ENCODE measurements around the gene ADNP. TPM values are rescaled to one million over a fixed set of nuclear protein-coding genes. Genes with fewer than 3 reads are reported as not detected.

The ADNP gene
- polyA plus RNA-seq, 1 of the 3 experiments (the other 2 are of a cell fraction) = 13.3 TPM

DNA sequence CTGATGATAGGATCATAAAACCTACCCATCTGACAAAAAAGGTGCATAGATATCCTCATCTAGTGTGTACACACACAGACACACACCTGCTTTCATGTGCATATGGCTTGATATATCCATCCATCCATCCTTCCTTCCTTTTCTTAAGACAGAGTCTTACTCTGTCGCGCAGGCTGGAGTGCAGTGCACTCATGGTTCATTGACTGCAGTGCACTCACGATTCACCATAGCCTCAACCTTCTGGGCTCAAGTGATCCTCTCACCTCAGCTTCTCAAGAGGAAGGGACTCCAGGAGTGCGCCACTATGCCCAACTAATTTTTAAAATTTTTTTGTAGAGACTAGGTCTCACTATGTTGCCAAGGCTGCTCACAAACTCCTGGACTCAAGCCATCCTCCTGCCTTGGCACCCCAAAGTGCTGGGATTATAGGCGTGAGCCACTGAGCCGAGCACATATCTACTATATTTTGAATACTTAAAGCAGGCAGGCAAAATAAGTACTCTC lies 27.1 kb downstream of the ADNP start:
- H3K4me2 ChIP-seq = no peak overlapping the region
- no peak overlapping the region for H3K27ac ChIP-seq (ENCODE audit: low read depth in 2 of 2, low read length in 1 of 2)
- POLR2A ChIA-PET = no interaction called here
- H3F3A ChIP-seq (replicated peaks; ENCODE audit: insufficient read depth) = peaks cover 16% of the 10 kb centered on the region
- H3K4me1 ChIP-seq (ENCODE audit: control insufficient read depth in 1 of 2, insufficient read depth in 2 of 2, low read depth in 1 of 2, low read length in 1 of 2) = no peaks in the 10 kb centered on the region; a peak in 1 of 4 replicates
- H3K9me2 ChIP-seq = no peaks in the 10 kb centered on the region
- peaks cover 99% of the 10 kb centered on the region for H4K20me1 ChIP-seq (ENCODE audit: insufficient read depth)
- H2AFZ ChIP-seq (ENCODE audit: low read depth) = no peak overlapping the region
- no peak overlapping the region for H3K9ac ChIP-seq
- peaks cover 100% of the 10 kb centered on the region for H3K79me2 ChIP-seq (ENCODE audit: insufficient read depth)
- no peaks in the 10 kb centered on the region for H3K27me3 ChIP-seq (ENCODE audit: insufficient read depth)
- TF ChIP-seq FOXM1 (IDR thresholded peaks at IDR 0.05; ENCODE audit: low read depth) = no peak
- TF ChIP-seq, protein P1, sequence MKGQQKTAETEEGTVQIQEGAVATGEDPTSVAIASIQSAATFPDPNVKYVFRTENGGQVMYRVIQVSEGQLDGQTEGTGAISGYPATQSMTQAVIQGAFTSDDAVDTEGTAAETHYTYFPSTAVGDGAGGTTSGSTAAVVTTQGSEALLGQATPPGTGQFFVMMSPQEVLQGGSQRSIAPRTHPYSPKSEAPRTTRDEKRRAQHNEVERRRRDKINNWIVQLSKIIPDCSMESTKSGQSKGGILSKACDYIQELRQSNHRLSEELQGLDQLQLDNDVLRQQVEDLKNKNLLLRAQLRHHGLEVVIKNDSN (IDR thresholded peaks at IDR 0.05; ENCODE audit: borderline replicate concordance, low read depth) = no peak
- TF ChIP-seq, protein P2, sequence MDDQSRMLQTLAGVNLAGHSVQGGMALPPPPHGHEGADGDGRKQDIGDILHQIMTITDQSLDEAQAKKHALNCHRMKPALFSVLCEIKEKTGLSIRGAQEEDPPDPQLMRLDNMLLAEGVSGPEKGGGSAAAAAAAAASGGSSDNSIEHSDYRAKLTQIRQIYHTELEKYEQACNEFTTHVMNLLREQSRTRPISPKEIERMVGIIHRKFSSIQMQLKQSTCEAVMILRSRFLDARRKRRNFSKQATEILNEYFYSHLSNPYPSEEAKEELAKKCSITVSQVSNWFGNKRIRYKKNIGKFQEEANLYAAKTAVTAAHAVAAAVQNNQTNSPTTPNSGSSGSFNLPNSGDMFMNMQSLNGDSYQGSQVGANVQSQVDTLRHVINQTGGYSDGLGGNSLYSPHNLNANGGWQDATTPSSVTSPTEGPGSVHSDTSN (IDR thresholded peaks at IDR 0.05) = no peak
- TF ChIP-seq, protein P3, sequence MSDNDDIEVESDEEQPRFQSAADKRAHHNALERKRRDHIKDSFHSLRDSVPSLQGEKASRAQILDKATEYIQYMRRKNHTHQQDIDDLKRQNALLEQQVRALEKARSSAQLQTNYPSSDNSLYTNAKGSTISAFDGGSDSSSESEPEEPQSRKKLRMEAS (IDR thresholded peaks at IDR 0.05; ENCODE audit: low read depth) = no peak
- TF ChIP-seq, protein P4, sequence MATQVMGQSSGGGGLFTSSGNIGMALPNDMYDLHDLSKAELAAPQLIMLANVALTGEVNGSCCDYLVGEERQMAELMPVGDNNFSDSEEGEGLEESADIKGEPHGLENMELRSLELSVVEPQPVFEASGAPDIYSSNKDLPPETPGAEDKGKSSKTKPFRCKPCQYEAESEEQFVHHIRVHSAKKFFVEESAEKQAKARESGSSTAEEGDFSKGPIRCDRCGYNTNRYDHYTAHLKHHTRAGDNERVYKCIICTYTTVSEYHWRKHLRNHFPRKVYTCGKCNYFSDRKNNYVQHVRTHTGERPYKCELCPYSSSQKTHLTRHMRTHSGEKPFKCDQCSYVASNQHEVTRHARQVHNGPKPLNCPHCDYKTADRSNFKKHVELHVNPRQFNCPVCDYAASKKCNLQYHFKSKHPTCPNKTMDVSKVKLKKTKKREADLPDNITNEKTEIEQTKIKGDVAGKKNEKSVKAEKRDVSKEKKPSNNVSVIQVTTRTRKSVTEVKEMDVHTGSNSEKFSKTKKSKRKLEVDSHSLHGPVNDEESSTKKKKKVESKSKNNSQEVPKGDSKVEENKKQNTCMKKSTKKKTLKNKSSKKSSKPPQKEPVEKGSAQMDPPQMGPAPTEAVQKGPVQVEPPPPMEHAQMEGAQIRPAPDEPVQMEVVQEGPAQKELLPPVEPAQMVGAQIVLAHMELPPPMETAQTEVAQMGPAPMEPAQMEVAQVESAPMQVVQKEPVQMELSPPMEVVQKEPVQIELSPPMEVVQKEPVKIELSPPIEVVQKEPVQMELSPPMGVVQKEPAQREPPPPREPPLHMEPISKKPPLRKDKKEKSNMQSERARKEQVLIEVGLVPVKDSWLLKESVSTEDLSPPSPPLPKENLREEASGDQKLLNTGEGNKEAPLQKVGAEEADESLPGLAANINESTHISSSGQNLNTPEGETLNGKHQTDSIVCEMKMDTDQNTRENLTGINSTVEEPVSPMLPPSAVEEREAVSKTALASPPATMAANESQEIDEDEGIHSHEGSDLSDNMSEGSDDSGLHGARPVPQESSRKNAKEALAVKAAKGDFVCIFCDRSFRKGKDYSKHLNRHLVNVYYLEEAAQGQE (IDR thresholded peaks at IDR 0.05; ENCODE audit: low read depth, low read length) = no peak
- TF ChIP-seq RAD21 (IDR thresholded peaks at IDR 0.05; ENCODE audit: low read length) = no peak
- TF ChIP-seq SIN3A (IDR thresholded peaks at IDR 0.05; ENCODE audit: borderline replicate concordance, low read depth, low read length) = no peak
- TF ChIP-seq EP300 (IDR thresholded peaks at IDR 0.05; ENCODE audit: borderline replicate concordance in 1 of 2, low read depth in 1 of 2, low read length in 1 of 2) = no peak
- TF ChIP-seq RFX5 (IDR thresholded peaks at IDR 0.05; ENCODE audit: low read length) = no peak
- TF ChIP-seq GATA2 (CRISPR knock-in tag; IDR thresholded peaks at IDR 0.05) = no peak
- no peak for TF ChIP-seq MXI1 (IDR thresholded peaks at IDR 0.05; ENCODE audit: low read depth, low read length)
- no peak for TF ChIP-seq FOSL2 (IDR thresholded peaks at IDR 0.05; ENCODE audit: borderline replicate concordance, low read depth)
- no peak for TF ChIP-seq FOXJ3 (CRISPR knock-in tag; IDR thresholded peaks at IDR 0.05)
- TF ChIP-seq EZH2phosphoT487 (IDR thresholded peaks at IDR 0.05; ENCODE audit: borderline replicate concordance, low read depth) = no peak
- TF ChIP-seq, protein P5, sequence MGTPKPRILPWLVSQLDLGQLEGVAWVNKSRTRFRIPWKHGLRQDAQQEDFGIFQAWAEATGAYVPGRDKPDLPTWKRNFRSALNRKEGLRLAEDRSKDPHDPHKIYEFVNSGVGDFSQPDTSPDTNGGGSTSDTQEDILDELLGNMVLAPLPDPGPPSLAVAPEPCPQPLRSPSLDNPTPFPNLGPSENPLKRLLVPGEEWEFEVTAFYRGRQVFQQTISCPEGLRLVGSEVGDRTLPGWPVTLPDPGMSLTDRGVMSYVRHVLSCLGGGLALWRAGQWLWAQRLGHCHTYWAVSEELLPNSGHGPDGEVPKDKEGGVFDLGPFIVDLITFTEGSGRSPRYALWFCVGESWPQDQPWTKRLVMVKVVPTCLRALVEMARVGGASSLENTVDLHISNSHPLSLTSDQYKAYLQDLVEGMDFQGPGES (IDR thresholded peaks at IDR 0.05; ENCODE audit: low read depth, low read length) = no peak
- TF ChIP-seq JUND (IDR thresholded peaks at IDR 0.05) = no peak
- TF ChIP-seq ELF1 (IDR thresholded peaks at IDR 0.05) = no peak
- TF ChIP-seq TCF12 (IDR thresholded peaks at IDR 0.05) = no peak
- no peak overlapping the region for H3K4me3 ChIP-seq (ENCODE audit: low read depth in 2 of 2, low read length in 1 of 2)
- H3K36me3 ChIP-seq (replicated peaks in 1 of 2; ENCODE audit: control insufficient read depth in 1 of 2, insufficient read depth in 2 of 2, low read length in 1 of 2) = peaks cover 50 to 61% of the 10 kb centered on the region in 2 experiments
- 95% methylated on average over 6 of the region's 6 CpGs for WGBS (ENCODE audit: low lambda C conversion rate)
- no peaks in the 10 kb centered on the region for H3K9me3 ChIP-seq
- CTCF ChIA-PET = interaction anchor here (1.6 to 2.0 kb wide), 3 partner anchors 25 to 109 kb away, joined by 3 to 12 read pairs (median 6); partner anchors contain the start of genes ADNP and BCAS4
- DNase-seq = no peak

Data from SK-N-SH (cell line).